Kidney epithelial cell (primary cell): ENCODE results near the gene EID2B. TPM values are rescaled to one million over a fixed set of nuclear protein-coding genes. Genes with fewer than 3 reads are reported as not detected.
A peak's percentile ranks its signal among the peaks of the same experiment; 100 is the strongest.

ENCODE experiments used
- DNase-seq: peaks from one replicate; pipeline ENCODE4 v3.0.0-alpha.2; 2010; ENCODE audit warnings: low read depth
- H3K27me3 ChIP-seq: 2 replicates; pipeline ENCODE4 v1.6.0; 2011; ENCODE audit warnings: low read length; ENCODE audit not compliant: control insufficient read depth, insufficient read depth
- H3K36me3 ChIP-seq: 2 replicates; pipeline ENCODE4 v1.5.1; 2011; ENCODE audit warnings: low read length; ENCODE audit not compliant: control insufficient read depth, insufficient read depth
- H3K4me3 ChIP-seq: 2 replicates; pipeline ENCODE4 v1.5.1; 2011; ENCODE audit warnings: low read depth, mild to moderate bottlenecking, control low read depth, low read length
- total RNA-seq: library from RNA; depleted of rRNA; stranded (reverse); fragments of >200 nt; gene quantifications from 2 replicates; pipeline ENCODE4 v1.2.3, GENCODE V29; 2015
- TF ChIP-seq, protein P1 (sequence below): IDR thresholded peaks from 2 replicates; pipeline ENCODE4 v1.5.1; 2011; ENCODE audit warnings: mild to moderate bottlenecking, moderate library complexity, low read length, control low read depth, inconsistent platforms; ENCODE audit not compliant: insufficient read depth, poor library complexity, severe bottlenecking

The EID2B gene
- total RNA-seq, 1 donor from 2014 or later: 3.1 TPM

DNA sequence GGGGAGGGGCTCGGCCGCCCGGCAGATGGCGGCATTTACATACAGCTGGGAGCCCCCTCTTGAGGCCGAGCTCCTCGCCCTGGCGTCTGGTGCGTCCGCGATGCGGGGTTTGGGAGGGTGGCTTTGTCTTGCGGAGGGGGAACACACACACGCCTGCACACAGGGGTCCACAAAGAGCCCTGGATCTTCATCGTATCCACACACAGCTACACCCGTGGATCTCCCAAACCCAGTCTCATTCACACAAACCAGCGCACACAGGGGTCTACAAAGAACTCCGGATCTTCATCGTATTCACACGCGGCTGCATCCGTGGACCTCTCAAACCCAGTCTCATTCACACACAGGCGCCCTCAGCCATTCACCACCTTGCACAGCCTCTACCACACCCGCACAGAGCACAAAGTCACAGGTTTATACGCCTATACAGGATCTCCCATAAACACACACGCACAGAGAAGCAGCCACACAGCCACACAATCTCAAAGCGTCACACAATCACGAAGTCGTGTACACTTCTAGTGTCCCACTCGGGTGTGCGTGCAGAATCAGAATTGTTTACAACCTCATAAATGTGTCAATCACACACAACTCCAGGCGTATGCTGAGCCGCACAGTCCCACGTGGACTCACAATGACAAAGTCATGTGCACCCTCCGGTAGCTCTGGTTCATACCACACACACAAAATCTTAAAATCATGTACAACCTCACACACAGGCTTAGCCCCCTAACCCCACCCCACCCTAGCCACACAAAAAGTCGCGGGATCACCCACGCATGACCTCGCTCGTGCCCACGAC is 34.5 kb downstream of the EID2B start:
- H3K27me3 ChIP-seq: peaks cover 47% of the 10 kb centered on the region

DNA sequence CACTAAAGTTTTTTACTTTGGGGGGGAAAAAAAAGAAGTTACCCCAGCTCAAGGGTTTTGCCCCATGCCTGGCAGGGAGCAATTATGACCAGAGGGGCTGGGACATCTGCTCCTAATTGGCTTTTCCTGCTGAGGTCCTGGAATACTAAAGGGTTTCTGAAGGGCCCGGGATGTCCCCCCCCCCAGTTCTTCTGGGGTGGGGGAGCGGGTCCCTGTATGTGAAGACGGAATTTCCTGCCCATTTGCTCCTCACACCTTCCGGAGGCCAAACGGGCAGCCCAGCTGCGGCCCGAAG is 35.0 kb downstream of the EID2B start:
- TF ChIP-seq, protein P1, sequence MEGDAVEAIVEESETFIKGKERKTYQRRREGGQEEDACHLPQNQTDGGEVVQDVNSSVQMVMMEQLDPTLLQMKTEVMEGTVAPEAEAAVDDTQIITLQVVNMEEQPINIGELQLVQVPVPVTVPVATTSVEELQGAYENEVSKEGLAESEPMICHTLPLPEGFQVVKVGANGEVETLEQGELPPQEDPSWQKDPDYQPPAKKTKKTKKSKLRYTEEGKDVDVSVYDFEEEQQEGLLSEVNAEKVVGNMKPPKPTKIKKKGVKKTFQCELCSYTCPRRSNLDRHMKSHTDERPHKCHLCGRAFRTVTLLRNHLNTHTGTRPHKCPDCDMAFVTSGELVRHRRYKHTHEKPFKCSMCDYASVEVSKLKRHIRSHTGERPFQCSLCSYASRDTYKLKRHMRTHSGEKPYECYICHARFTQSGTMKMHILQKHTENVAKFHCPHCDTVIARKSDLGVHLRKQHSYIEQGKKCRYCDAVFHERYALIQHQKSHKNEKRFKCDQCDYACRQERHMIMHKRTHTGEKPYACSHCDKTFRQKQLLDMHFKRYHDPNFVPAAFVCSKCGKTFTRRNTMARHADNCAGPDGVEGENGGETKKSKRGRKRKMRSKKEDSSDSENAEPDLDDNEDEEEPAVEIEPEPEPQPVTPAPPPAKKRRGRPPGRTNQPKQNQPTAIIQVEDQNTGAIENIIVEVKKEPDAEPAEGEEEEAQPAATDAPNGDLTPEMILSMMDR: no peak

More for the DNA sequence above, 34.5 kb downstream of the EID2B start:
- TF ChIP-seq, protein P1: peak; percentile 57
- Histone ChIP-seq H3K36me3 (no peaks in the 10 kb centered on the region), H3K4me3 (no peak overlapping the region)
- no peak for DNase-seq

DNA sequence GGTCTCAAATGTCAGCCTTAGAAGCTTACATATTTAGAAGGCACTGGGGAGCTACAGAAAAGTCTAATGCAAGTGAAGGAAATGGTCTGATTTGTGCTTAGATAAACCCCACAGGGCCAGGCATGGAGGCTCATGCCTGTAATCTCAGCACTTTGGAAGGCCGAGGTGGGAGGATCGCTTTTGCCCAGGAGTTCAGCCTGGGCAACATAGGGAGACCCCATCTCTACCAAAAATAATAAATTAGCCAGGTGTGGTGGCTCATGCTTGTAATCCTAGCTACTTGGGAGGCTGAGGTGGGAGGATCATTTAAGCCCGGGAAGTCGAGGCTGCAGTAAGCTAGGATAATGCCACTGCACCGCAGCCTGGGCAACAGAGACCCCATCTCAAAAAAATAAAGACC is 36.6 kb downstream of the EID2B start:
- no peaks in the 10 kb centered on the region for H3K36me3 ChIP-seq
- TF ChIP-seq, protein P1: no peak
- H3K27me3 ChIP-seq: peaks cover 43% of the 10 kb centered on the region
- DNase-seq: no peak
- H3K4me3 ChIP-seq: no peak overlapping the region

More for the DNA sequence above, 35.0 kb downstream of the EID2B start:
- no peaks in the 10 kb centered on the region for H3K36me3 ChIP-seq
- no peak for DNase-seq
- no peak overlapping the region for H3K4me3 ChIP-seq
- H3K27me3 ChIP-seq: peaks cover 45% of the 10 kb centered on the region

DNA sequence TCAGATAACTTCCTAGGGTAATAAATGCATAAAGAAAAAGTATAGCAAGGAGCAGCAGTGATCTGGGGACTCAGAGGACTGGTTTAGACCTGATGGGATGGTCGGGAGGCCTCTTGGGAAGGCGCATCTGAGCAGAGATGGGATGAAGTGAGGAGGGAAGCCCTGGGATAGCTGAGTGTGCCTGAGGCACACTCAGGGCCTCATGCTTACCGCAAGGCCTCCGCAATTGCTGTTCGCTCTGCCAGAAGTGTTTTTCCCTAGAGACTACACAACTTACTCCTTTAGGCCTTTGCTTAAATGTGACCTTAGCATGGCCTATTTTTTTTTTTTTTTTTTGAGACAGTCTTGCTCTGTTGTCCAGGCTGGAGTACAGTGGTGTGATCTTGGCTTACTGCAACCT is 38.0 kb downstream of the EID2B start:
- Histone ChIP-seq H3K4me3 (no peak overlapping the region), H3K27me3 (peaks cover 31% of the 10 kb centered on the region), H3K36me3 (no peaks in the 10 kb centered on the region)
- TF ChIP-seq, protein P1: no peak
- DNase-seq: no peak

DNA sequence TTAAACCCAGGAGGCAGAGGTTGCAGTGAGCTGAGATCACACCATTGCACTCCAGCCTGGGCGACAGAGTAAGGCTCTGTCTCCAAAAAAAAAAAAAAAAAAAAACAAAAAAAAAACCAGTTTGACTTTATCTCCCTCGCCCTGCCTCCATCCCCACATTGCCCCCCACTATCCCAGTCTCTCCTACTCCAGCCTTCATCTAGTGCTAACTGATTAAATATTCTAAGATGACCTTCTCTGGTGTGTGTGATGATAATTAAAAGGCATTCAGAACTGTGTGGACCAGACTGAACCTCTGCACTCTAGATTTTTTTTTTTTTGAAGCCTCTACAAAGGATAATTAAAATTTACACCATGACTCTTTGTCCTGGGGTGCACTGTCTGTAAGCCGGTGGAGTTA is 39.9 kb downstream of the EID2B start:
- no peak overlapping the region for H3K4me3 ChIP-seq
- H3K27me3 ChIP-seq: peaks cover 13% of the 10 kb centered on the region
- H3K36me3 ChIP-seq: peaks cover 1% of the 10 kb centered on the region
- DNase-seq: no peak
- TF ChIP-seq, protein P1: no peak

DNA sequence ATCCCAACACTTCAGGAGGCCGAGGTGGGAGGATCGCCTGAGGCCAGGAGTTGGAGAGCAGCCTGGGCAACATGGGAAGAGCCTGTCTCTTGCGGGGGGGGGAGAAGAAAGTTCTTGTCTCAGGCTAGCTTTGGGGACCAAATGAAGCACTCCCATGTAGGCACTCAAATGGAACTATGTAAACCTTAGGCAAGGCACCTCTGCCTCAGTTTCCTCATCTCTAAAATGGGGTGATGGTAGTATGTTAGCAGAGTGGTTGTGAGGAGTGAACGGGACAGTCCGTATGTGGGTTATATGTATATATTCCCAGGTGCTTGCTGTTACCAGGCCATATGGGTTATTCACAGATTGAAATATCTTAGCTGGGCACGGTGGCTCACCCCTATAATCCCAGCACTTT is 40.4 kb downstream of the EID2B start:
- Histone ChIP-seq H3K36me3 (peaks cover 1% of the 10 kb centered on the region), H3K4me3 (no peak overlapping the region), H3K27me3 (peaks cover 9% of the 10 kb centered on the region)
- TF ChIP-seq, protein P1: no peak
- no peak for DNase-seq
